ENCODE data around the gene COX10. TPM values are rescaled to one million over a fixed set of nuclear protein-coding genes. Genes with fewer than 3 reads are reported as not detected.

Gene COX10
- total RNA-seq, 1 experiment from 2014 or later, result 20.0 TPM

DNA sequence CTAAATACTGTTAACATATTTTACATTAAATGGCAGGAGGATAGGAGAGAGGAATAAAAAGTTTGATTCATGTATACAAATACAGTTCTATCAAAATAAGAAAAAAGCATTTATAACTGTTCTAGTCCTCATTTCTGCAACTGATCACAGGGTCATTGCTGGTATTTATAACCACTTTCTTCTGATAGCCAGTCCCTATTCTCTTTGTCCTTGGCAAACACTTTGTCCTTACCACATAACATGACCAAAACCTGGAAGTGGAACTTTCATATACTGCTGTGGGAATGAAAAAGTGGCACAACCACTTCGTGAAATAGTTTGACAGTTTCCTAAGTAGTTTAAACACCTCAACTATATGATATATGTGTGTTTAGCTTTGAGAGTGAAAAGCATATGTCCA lies 84.1 kb downstream of the COX10 start:
- no peaks in the 10 kb centered on the region for H3K9me3 ChIP-seq (ENCODE audit: low read depth, low read length, poor library complexity, severe bottlenecking)
- intact Hi-C loops (cut with micrococcal nuclease; ENCODE audit: unreplicated experiment), result no loop called here
- POLR2A ChIA-PET (ENCODE audit: low non-redundant PET), result no interaction called here
- H3K4me1 ChIP-seq (ENCODE audit: insufficient read depth, low read length, poor library complexity, severe bottlenecking), result peaks cover 6% of the 10 kb centered on the region
- TF ChIP-seq EZH2 (IDR thresholded peaks at IDR 0.05; ENCODE audit: borderline replicate concordance, low read depth, low read length, poor library complexity, severe bottlenecking), result no peak
- no peak for TF ChIP-seq CTCF (conservative IDR thresholded peaks at IDR 0.05; ENCODE audit: low read depth, low read length)
- CTCF ChIA-PET, result no interaction called here
- H3K36me3 ChIP-seq (ENCODE audit: insufficient read depth, low read length, poor library complexity, severe bottlenecking), result no peaks in the 10 kb centered on the region
- BruUV-seq (replicated peaks), result no TSS peak
- DNase-seq (ENCODE audit: low spot score), result no peak
- no peak overlapping the region for H3K4me3 ChIP-seq (ENCODE audit: low read depth, low read length, poor library complexity, severe bottlenecking)
- H3K27me3 ChIP-seq (replicated peaks; ENCODE audit: insufficient read depth, low read depth, low read length, poor library complexity), result no peaks in the 10 kb centered on the region
- H3K27ac ChIP-seq (ENCODE audit: low read depth, low read length, poor library complexity, severe bottlenecking), result no peak overlapping the region

DNA sequence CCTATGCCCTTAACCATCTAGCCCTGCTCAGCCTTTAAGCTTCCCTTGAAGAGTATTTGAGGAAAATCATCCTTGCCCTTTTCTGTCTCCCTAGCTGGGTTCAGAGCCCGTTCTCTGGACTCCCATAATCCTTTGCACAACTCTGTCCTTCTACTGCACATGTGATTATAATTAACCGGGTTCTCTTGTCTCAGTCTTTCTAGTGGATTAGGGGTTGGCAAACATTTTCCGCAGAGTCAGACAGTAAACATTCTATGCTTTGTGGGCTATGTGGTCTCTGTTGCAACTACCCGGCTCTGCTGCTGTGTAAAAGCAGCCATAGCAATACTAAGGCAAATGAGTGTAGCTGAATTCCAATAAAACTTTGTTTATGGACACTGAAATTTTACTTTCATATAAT lies 87.4 kb downstream of the COX10 start:
- CTCF ChIA-PET, result no interaction called here
- BruUV-seq (replicated peaks), result no TSS peak
- DNase-seq (ENCODE audit: low spot score), result peak; percentile 9
- peaks cover 6% of the 10 kb centered on the region for H3K4me1 ChIP-seq (ENCODE audit: insufficient read depth, low read length, poor library complexity, severe bottlenecking)
- TF ChIP-seq EZH2 (IDR thresholded peaks at IDR 0.05; ENCODE audit: borderline replicate concordance, low read depth, low read length, poor library complexity, severe bottlenecking) (no peak), CTCF (conservative IDR thresholded peaks at IDR 0.05; ENCODE audit: low read depth, low read length) (no peak)
- H3K9me3 ChIP-seq (ENCODE audit: low read depth, low read length, poor library complexity, severe bottlenecking), result no peaks in the 10 kb centered on the region
- intact Hi-C loops (cut with micrococcal nuclease; ENCODE audit: unreplicated experiment), result no loop called here
- no peak overlapping the region for H3K27ac ChIP-seq (ENCODE audit: low read depth, low read length, poor library complexity, severe bottlenecking)
- POLR2A ChIA-PET (ENCODE audit: low non-redundant PET), result no interaction called here
- H3K36me3 ChIP-seq (ENCODE audit: insufficient read depth, low read length, poor library complexity, severe bottlenecking), result peaks cover 5% of the 10 kb centered on the region
- H3K27me3 ChIP-seq (replicated peaks; ENCODE audit: insufficient read depth, low read depth, low read length, poor library complexity), result no peaks in the 10 kb centered on the region
- H3K4me3 ChIP-seq (ENCODE audit: low read depth, low read length, poor library complexity, severe bottlenecking), result no peak overlapping the region

GRCh38 chr17:14157822-14158221 lies 88.5 kb downstream of the COX10 start:
- H3K9me3 ChIP-seq (ENCODE audit: low read depth, low read length, poor library complexity, severe bottlenecking), result no peaks in the 10 kb centered on the region
- intact Hi-C loops (cut with micrococcal nuclease; ENCODE audit: unreplicated experiment), result no loop called here
- no peaks in the 10 kb centered on the region for H3K27me3 ChIP-seq (replicated peaks; ENCODE audit: insufficient read depth, low read depth, low read length, poor library complexity)
- TF ChIP-seq CTCF (conservative IDR thresholded peaks at IDR 0.05; ENCODE audit: low read depth, low read length), result no peak
- TF ChIP-seq EZH2 (IDR thresholded peaks at IDR 0.05; ENCODE audit: borderline replicate concordance, low read depth, low read length, poor library complexity, severe bottlenecking), result no peak
- BruUV-seq (replicated peaks), result no TSS peak
- POLR2A ChIA-PET (ENCODE audit: low non-redundant PET), result no interaction called here
- no peak overlapping the region for H3K27ac ChIP-seq (ENCODE audit: low read depth, low read length, poor library complexity, severe bottlenecking)
- H3K4me3 ChIP-seq (ENCODE audit: low read depth, low read length, poor library complexity, severe bottlenecking), result no peak overlapping the region
- H3K36me3 ChIP-seq (ENCODE audit: insufficient read depth, low read length, poor library complexity, severe bottlenecking), result peaks cover 5% of the 10 kb centered on the region
- peaks cover 6% of the 10 kb centered on the region for H3K4me1 ChIP-seq (ENCODE audit: insufficient read depth, low read length, poor library complexity, severe bottlenecking)
- DNase-seq (ENCODE audit: low spot score), result no peak
- CTCF ChIA-PET, result no interaction called here
